ENCODE measurements around the gene SMAD7. TPM values are rescaled to one million over a fixed set of nuclear protein-coding genes. Genes with fewer than 3 reads are reported as not detected.

Gene SMAD7, protein sequence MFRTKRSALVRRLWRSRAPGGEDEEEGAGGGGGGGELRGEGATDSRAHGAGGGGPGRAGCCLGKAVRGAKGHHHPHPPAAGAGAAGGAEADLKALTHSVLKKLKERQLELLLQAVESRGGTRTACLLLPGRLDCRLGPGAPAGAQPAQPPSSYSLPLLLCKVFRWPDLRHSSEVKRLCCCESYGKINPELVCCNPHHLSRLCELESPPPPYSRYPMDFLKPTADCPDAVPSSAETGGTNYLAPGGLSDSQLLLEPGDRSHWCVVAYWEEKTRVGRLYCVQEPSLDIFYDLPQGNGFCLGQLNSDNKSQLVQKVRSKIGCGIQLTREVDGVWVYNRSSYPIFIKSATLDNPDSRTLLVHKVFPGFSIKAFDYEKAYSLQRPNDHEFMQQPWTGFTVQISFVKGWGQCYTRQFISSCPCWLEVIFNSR
- total RNA-seq (9.3 TPM), polyA plus RNA-seq (7.8 TPM)
- long read RNA-seq, donor 1, result 0 reads
- long read RNA-seq, donor 2, full-length matches to known transcripts, result 5 of 11 reads
- long read RNA-seq, donor 2, partial matches to known transcripts, result 6 of 11 reads
- long read RNA-seq, donor 2, other reads (novel, unspliced or antisense), result 0 of 11 reads
- long read RNA-seq, donor 3, result 0 reads
- long read RNA-seq, donor 4, full-length matches to known transcripts, result 3 of 10 reads
- long read RNA-seq, donor 4, partial matches to known transcripts, result 7 of 10 reads
- long read RNA-seq, donor 4, other reads (novel, unspliced or antisense), result 0 of 10 reads
- long read RNA-seq, donor 5, full-length matches to known transcripts, result 7 of 17 reads
- long read RNA-seq, donor 5, partial matches to known transcripts, result 10 of 17 reads
- long read RNA-seq, donor 5, other reads (novel, unspliced or antisense), result 0 of 17 reads
- long read RNA-seq, donor 6, result 0 reads
- long read RNA-seq, donor 7, partial matches to known transcripts, result 0 of 2 reads
- long read RNA-seq, donor 7, other reads (novel, unspliced or antisense), result 0 of 2 reads
- long read RNA-seq, donor 8, full-length matches to known transcripts, result 2 of 2 reads
- long read RNA-seq, donor 8, partial matches to known transcripts, result 0 of 2 reads
- long read RNA-seq, donor 8, other reads (novel, unspliced or antisense), result 0 of 2 reads
- long read RNA-seq, donor 9, result 0 reads
- long read RNA-seq, donor 10, full-length matches to known transcripts, result 1 of 1 reads
- long read RNA-seq, donor 10, partial matches to known transcripts, result 0 of 1 reads
- long read RNA-seq, donor 10, other reads (novel, unspliced or antisense), result 0 of 1 reads

- H3K36me3 ChIP-seq (ENCODE audit: control insufficient read depth in 2 of 2, insufficient read depth in 2 of 2, low read length in 1 of 2), result no peaks in the 10 kb centered on the region
- peak within 1 kb of the TSS; percentile 62 to 88 for H3K27ac ChIP-seq (ENCODE audit: low read depth in 1 of 2, low read length in 1 of 2)
- peaks cover 23 to 61% of the 10 kb centered on the region in 2 donors for H3K4me1 ChIP-seq (ENCODE audit: control insufficient read depth in 2 of 2, insufficient read depth in 2 of 2, low read length in 2 of 2)
- under 1% methylated on average over 71 of the region's 71 CpGs for WGBS
- peaks cover 1 to 3% of the 10 kb centered on the region in 2 donors for H3K9me3 ChIP-seq (ENCODE audit: control insufficient read depth in 2 of 2, insufficient read depth in 1 of 2, low read length in 1 of 2)
- DNase-seq (ENCODE audit: low read depth in 6 of 9, low spot score in 9 of 9), result peak in 1 of 9 donors; percentile 41
- H3K27me3 ChIP-seq (ENCODE audit: control insufficient read depth in 2 of 2, insufficient read depth in 1 of 2, low read length in 1 of 2), result peaks cover 67 to 93% of the 10 kb centered on the region in 2 donors
- peak within 1 kb of the TSS; percentile 49 to 59 for H3K4me3 ChIP-seq (ENCODE audit: low read length in 2 of 2)
These were observed at the start of gene SMAD7 for GRCh38 chr18:48950536-48951447. SMAD7 (minus strand) TSS chr18:48950965; CDS start chr18:48950424, 541 bp downstream.

GRCh38 chr18:48999569-48999968, 48.8 kb upstream of the SMAD7 start:
- Histone ChIP-seq H3K36me3 (ENCODE audit: control insufficient read depth in 2 of 2, insufficient read depth in 2 of 2, low read length in 1 of 2) (no peaks in the 10 kb centered on the region), H3K4me1 (ENCODE audit: control insufficient read depth in 2 of 2, insufficient read depth in 2 of 2, low read length in 2 of 2) (peaks cover 9 to 22% of the 10 kb centered on the region in 2 donors), H3K4me3 (ENCODE audit: low read length in 2 of 2) (no peak overlapping the region), H3K9me3 (ENCODE audit: control insufficient read depth in 2 of 2, insufficient read depth in 1 of 2, low read length in 1 of 2) (no peaks in the 10 kb centered on the region), H3K27ac (ENCODE audit: low read depth in 1 of 2, low read length in 1 of 2) (no peak overlapping the region), H3K27me3 (ENCODE audit: control insufficient read depth in 2 of 2, insufficient read depth in 1 of 2, low read length in 1 of 2) (peaks cover 0 to 17% of the 10 kb centered on the region in 2 donors)
- 93% methylated on average over 11 of the region's 11 CpGs for WGBS
- no peak for DNase-seq (ENCODE audit: low read depth in 6 of 9, low spot score in 9 of 9)

GRCh38 chr18:48997985-48998831, 47.4 kb upstream of the SMAD7 start:
- Histone ChIP-seq H3K9me3 (ENCODE audit: control insufficient read depth in 2 of 2, insufficient read depth in 1 of 2, low read length in 1 of 2) (no peaks in the 10 kb centered on the region), H3K4me3 (ENCODE audit: low read length in 2 of 2) (no peak overlapping the region), H3K36me3 (ENCODE audit: control insufficient read depth in 2 of 2, insufficient read depth in 2 of 2, low read length in 1 of 2) (no peaks in the 10 kb centered on the region), H3K27me3 (ENCODE audit: control insufficient read depth in 2 of 2, insufficient read depth in 1 of 2, low read length in 1 of 2) (peaks cover 2 to 21% of the 10 kb centered on the region in 2 donors), H3K4me1 (ENCODE audit: control insufficient read depth in 2 of 2, insufficient read depth in 2 of 2, low read length in 2 of 2) (peaks cover 9 to 22% of the 10 kb centered on the region in 2 donors), H3K27ac (ENCODE audit: low read depth in 1 of 2, low read length in 1 of 2) (no peak overlapping the region)
- WGBS, result 94% methylated on average over 17 of the region's 17 CpGs
- no peak for DNase-seq (ENCODE audit: low read depth in 6 of 9, low spot score in 9 of 9)

DNA sequence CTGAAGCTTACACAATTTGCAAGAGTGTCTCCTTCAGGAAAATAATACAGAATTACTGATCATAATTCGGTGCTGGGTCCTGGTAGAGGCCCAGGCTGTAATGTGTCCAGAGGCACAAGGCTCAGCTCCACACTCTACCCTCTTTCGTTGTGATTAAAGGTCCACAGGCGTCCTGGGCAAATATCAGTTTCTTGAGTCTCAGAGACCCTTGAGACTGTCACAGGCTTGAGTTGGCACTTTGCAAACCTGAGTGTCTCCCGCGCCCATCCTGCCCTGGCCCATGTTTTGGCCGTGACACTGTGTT, 46.9 kb upstream of the SMAD7 start:
- Histone ChIP-seq H3K4me3 (ENCODE audit: low read length in 2 of 2) (no peak overlapping the region), H3K27ac (ENCODE audit: low read depth in 1 of 2, low read length in 1 of 2) (no peak overlapping the region), H3K27me3 (ENCODE audit: control insufficient read depth in 2 of 2, insufficient read depth in 1 of 2, low read length in 1 of 2) (peaks cover 2 to 23% of the 10 kb centered on the region in 2 donors), H3K36me3 (ENCODE audit: control insufficient read depth in 2 of 2, insufficient read depth in 2 of 2, low read length in 1 of 2) (no peaks in the 10 kb centered on the region), H3K4me1 (ENCODE audit: control insufficient read depth in 2 of 2, insufficient read depth in 2 of 2, low read length in 2 of 2) (peaks cover 9 to 26% of the 10 kb centered on the region in 2 donors), H3K9me3 (ENCODE audit: control insufficient read depth in 2 of 2, insufficient read depth in 1 of 2, low read length in 1 of 2) (no peaks in the 10 kb centered on the region)
- 96% methylated on average over 6 of the region's 6 CpGs for WGBS
- no peak for DNase-seq (ENCODE audit: low read depth in 6 of 9, low spot score in 9 of 9)

DNA sequence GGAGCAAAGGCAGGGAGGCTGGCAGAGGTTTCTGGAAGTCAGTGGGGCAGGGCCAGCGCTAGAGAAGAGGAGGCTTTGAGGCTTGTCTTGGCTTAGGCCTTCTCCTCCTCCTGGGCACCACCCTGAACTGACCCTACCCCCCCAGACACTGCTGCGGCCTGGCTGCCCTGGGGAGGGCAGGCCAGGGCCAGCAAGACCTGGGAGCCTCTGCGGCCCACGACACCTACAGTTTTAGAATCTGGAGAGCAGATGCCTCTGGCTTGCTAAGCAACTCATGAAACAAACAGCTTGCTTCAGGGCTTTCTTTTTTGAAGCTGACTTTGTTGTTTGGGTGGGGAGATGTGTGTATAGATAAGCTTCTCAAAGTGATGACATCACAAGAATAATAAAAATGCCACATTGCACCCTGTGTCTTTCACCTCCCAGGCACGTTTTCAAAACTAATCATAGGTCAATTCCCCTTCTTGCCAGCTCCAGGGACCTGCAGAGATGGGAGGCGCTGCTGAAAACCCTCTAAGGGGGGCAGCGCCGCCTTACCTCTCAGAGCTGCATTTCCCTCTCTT, 46.2 kb upstream of the SMAD7 start:
- DNase-seq (ENCODE audit: low read depth in 6 of 9, low spot score in 9 of 9), result peak in 8 of 9 donors; percentile 42 to 84 (median 62)
- H3K9me3 ChIP-seq (ENCODE audit: control insufficient read depth in 2 of 2, insufficient read depth in 1 of 2, low read length in 1 of 2), result no peaks in the 10 kb centered on the region
- WGBS, result 60% methylated on average over 8 of the region's 8 CpGs
- no peaks in the 10 kb centered on the region for H3K36me3 ChIP-seq (ENCODE audit: control insufficient read depth in 2 of 2, insufficient read depth in 2 of 2, low read length in 1 of 2)
- no peak overlapping the region for H3K4me3 ChIP-seq (ENCODE audit: low read length in 2 of 2)
- peaks cover 9 to 30% of the 10 kb centered on the region in 2 donors for H3K4me1 ChIP-seq (ENCODE audit: control insufficient read depth in 2 of 2, insufficient read depth in 2 of 2, low read length in 2 of 2)
- H3K27me3 ChIP-seq (ENCODE audit: control insufficient read depth in 2 of 2, insufficient read depth in 1 of 2, low read length in 1 of 2), result peaks cover 2 to 23% of the 10 kb centered on the region in 2 donors
- H3K27ac ChIP-seq (ENCODE audit: low read depth in 1 of 2, low read length in 1 of 2), result no peak overlapping the region

DNA sequence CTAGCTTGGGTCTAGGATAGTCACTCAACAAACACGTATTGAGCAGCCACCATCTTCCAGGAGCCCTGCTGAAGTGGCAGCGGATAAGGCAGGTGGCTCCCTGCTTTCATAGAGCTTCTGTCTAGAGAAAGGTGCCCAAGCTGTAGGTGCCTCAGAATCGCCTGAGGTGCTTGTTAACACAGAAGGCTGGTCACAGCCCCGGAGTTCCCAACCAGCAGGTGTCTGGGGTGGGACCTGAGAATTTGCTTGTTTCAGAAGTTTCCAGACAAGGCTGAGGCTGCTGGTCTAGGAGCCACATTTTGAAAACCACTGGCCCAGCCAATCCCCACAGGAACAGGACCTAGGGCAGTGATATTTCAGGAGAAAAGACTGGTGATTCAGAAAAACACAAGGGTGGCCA, 45.3 kb upstream of the SMAD7 start:
- no peaks in the 10 kb centered on the region for H3K36me3 ChIP-seq (ENCODE audit: control insufficient read depth in 2 of 2, insufficient read depth in 2 of 2, low read length in 1 of 2)
- H3K4me3 ChIP-seq (ENCODE audit: low read length in 2 of 2), result no peak overlapping the region
- H3K27me3 ChIP-seq (ENCODE audit: control insufficient read depth in 2 of 2, insufficient read depth in 1 of 2, low read length in 1 of 2), result peaks cover 2 to 19% of the 10 kb centered on the region in 2 donors
- no peaks in the 10 kb centered on the region for H3K9me3 ChIP-seq (ENCODE audit: control insufficient read depth in 2 of 2, insufficient read depth in 1 of 2, low read length in 1 of 2)
- 94% methylated on average over 4 of the region's 4 CpGs for WGBS
- DNase-seq (ENCODE audit: low read depth in 6 of 9, low spot score in 9 of 9), result no peak
- H3K4me1 ChIP-seq (ENCODE audit: control insufficient read depth in 2 of 2, insufficient read depth in 2 of 2, low read length in 2 of 2), result peaks cover 9 to 30% of the 10 kb centered on the region in 2 donors
- no peak overlapping the region for H3K27ac ChIP-seq (ENCODE audit: low read depth in 1 of 2, low read length in 1 of 2)

GRCh38 chr18:48994926-48995835, 44.4 kb upstream of the SMAD7 start:
- H3K36me3 ChIP-seq (ENCODE audit: control insufficient read depth in 2 of 2, insufficient read depth in 2 of 2, low read length in 1 of 2), result no peaks in the 10 kb centered on the region
- 98% methylated on average over 20 of the region's 20 CpGs for WGBS

More at GRCh38 chr18:48994926-48995835, 44.4 kb upstream of the SMAD7 start:
- Histone ChIP-seq H3K27me3 (ENCODE audit: control insufficient read depth in 2 of 2, insufficient read depth in 1 of 2, low read length in 1 of 2) (peaks cover 2 to 25% of the 10 kb centered on the region in 2 donors), H3K4me1 (ENCODE audit: control insufficient read depth in 2 of 2, insufficient read depth in 2 of 2, low read length in 2 of 2) (peaks cover 9 to 30% of the 10 kb centered on the region in 2 donors), H3K9me3 (ENCODE audit: control insufficient read depth in 2 of 2, insufficient read depth in 1 of 2, low read length in 1 of 2) (no peaks in the 10 kb centered on the region), H3K27ac (ENCODE audit: low read depth in 1 of 2, low read length in 1 of 2) (no peak overlapping the region), H3K4me3 (ENCODE audit: low read length in 2 of 2) (no peak overlapping the region)
- DNase-seq (ENCODE audit: low read depth in 6 of 9, low spot score in 9 of 9), result no peak

Data from thymus (tissue), 14 donors.